ENCODE data around the gene HOXD13.

The HOXD13 gene

DNA sequence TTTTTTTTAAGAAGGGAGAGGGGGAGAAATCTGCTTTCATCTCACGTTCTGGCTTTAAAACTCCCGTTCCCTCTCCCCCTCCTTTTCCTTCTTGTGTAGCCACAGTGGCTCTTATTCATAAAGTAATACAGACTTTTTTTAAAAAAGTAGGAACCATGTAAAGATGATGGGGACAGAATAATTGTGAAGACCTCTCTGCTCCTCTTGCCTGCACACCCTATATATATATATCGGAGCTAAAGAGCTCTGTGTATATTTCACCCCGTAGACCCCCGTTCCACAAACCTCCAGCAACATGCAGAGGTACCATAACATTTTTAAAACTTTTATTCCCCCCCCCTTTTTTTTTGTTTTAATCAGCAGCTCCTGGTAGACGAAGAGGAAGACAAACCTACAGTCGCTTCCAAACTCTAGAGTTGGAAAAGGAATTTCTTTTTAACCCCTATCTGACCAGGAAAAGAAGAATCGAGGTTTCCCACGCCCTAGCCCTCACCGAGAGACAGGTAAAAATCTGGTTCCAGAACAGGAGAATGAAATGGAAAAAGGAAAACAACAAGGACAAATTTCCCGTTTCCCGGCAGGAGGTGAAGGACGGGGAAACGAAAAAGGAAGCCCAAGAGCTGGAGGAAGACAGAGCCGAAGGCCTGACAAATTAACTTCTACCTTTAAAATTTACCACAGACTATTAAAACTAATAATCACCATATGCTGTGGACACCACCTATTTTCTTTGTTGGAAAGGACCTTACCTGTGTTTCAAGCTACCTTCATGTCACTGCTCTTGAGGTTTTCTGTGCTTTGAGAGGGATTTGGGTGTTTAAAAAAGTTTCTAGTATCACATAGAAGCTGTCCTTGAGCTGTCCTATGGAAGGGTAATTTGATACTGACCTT is 38.7 kb downstream of the HOXD13 start:
- no peak for DNase-seq (ENCODE audit: low read depth in 2 of 3, low spot score in 1 of 3)

- DNase-seq (ENCODE audit: low read depth in 2 of 3, low spot score in 1 of 3), result no peak
Measured at GRCh38 chr2:176131848-176132158, 39.3 kb downstream of the HOXD13 start.

GRCh38 chr2:176132205-176133171 is 40.0 kb downstream of the HOXD13 start:
- no peak for DNase-seq (ENCODE audit: low read depth in 2 of 3, low spot score in 1 of 3)

DNA sequence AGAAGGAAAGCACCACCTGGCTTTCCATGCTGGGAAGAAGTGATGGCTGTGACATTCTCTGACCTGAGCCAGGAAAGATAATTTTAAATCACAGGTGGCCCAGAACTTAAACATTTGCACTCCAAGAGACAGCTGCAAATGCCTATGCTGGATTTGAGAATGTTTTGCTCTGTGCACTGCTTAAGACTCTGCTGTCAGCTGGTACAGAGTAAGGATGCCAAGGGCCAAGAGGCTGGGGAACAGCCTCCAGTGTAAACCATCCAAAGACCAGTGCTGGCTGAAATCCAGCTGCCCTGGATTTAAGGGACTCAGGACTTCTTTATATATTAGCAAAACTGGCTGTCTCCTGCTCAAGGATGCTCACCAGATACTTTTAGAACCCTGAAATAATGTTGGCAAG is 40.9 kb downstream of the HOXD13 start:
- no peak for DNase-seq (ENCODE audit: low read depth in 2 of 3, low spot score in 1 of 3)

- no peak for DNase-seq (ENCODE audit: low read depth in 2 of 3, low spot score in 1 of 3)
Measured at GRCh38 chr2:176134035-176134434, 41.5 kb downstream of the HOXD13 start.

- no peak for DNase-seq (ENCODE audit: low read depth in 2 of 3, low spot score in 1 of 3)
Measured at GRCh38 chr2:176135035-176135440, 42.5 kb downstream of the HOXD13 start.

GRCh38 chr2:176136374-176137251 is 44.1 kb downstream of the HOXD13 start:
- DNase-seq (ENCODE audit: low read depth in 2 of 3, low spot score in 1 of 3), result no peak

- DNase-seq (ENCODE audit: low read depth in 2 of 3, low spot score in 1 of 3), result no peak
Measured at GRCh38 chr2:176137252-176137580, 44.7 kb downstream of the HOXD13 start.

GRCh38 chr2:176137906-176138305 is 45.4 kb downstream of the HOXD13 start:
- DNase-seq (ENCODE audit: low read depth in 2 of 3, low spot score in 1 of 3), result no peak

- no peak for DNase-seq (ENCODE audit: low read depth in 2 of 3, low spot score in 1 of 3)
Measured at GRCh38 chr2:176138526-176138922, 46.0 kb downstream of the HOXD13 start.

GRCh38 chr2:176138923-176139660 is 46.6 kb downstream of the HOXD13 start:
- DNase-seq (ENCODE audit: low read depth in 2 of 3, low spot score in 1 of 3), result no peak

- no peak for DNase-seq (ENCODE audit: low read depth in 2 of 3, low spot score in 1 of 3)
Measured at GRCh38 chr2:176139661-176140512, 47.4 kb downstream of the HOXD13 start.

DNA sequence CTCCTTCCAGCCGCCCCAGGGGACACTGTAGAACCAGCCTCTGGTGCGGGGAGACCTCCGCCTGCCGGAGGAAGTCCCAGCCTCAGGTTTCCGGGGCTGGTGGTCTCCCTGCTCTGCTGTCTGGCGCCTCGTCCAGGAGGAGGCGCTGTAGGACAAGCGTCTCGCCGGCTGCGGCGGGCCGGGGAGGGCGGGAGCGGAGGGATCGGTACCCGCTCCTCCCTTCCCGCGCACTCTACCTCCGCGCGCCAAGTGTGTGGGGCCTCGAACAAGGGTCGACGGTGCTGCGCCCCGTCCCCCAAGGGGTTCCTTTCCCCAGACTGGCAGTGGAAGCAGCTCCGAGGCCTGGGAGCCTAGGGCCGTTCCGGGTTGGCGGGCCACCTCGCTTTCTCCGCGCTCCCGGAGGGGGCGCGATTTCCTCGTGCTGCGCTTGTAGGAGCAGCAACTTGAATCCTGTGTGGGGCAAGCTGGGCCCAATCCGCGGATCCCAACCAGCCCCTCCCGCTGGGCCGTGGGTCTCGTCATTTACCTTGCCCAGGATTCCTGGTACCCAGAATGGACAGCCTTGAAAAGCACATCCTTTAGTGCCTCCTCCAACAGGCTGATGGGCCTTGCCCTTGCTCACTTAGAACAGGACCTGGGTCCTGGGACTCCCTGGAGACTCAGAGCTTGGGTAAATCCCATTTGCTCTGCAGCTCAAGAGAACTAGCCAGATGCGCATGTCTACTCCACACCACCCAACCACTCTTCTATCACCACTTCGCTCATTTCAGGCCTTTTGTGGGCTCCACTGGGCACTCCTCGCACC is 48.2 kb downstream of the HOXD13 start:
- peak; percentile 44 to 58 (median 52) for DNase-seq (ENCODE audit: low read depth in 2 of 3, low spot score in 1 of 3)

- no peak for DNase-seq (ENCODE audit: low read depth in 2 of 3, low spot score in 1 of 3)
Measured at GRCh38 chr2:176142281-176142680, 49.8 kb downstream of the HOXD13 start.

Measured in stimulated activated CD4-positive, alpha-beta T cell treated with anti-CD3 and anti-CD28 coated beads, Interleukin-12 subunit alpha, Interleukin-12 subunit beta, amount 100 ng/mL, for 48 hours (primary cell).